ENCODE data around the gene CNTN1. TPM values are rescaled to one million over a fixed set of nuclear protein-coding genes. Genes with fewer than 3 reads are reported as not detected.

CNTN1 gene
- polyA plus RNA-seq, 1 donor from 2014 or later = 101 TPM

GRCh38 chr12:41089438-41089837 lies 397.2 kb downstream of the CNTN1 start:
- H3K9me3 ChIP-seq (ENCODE audit: low read length) = no peaks in the 10 kb centered on the region
- no peak overlapping the region for H3K27ac ChIP-seq (ENCODE audit: low read length)
- no peak overlapping the region for H3K9ac ChIP-seq (ENCODE audit: low read length)
- H3K27me3 ChIP-seq (ENCODE audit: insufficient read depth, low read depth, low read length) = no peaks in the 10 kb centered on the region
- TF ChIP-seq POLR2AphosphoS5 (IDR thresholded peaks at IDR 0.05) (no peak), REST (IDR thresholded peaks at IDR 0.05; ENCODE audit: borderline replicate concordance) (no peak), RAD21 (conservative IDR thresholded peaks at IDR 0.05) (no peak), MXI1 (conservative IDR thresholded peaks at IDR 0.05; ENCODE audit: poor library complexity, severe bottlenecking) (no peak), TAF1 (IDR thresholded peaks at IDR 0.05; ENCODE audit: low read depth) (no peak), SMC3 (conservative IDR thresholded peaks at IDR 0.05; ENCODE audit: poor library complexity) (no peak), CTCF (IDR thresholded peaks at IDR 0.05; ENCODE audit: poor library complexity, severe bottlenecking) (no peak), EZH2 (IDR thresholded peaks at IDR 0.05; ENCODE audit: borderline replicate concordance, insufficient read depth, low read length, poor library complexity, severe bottlenecking) (no peak)
- no peak overlapping the region for H3K4me2 ChIP-seq (ENCODE audit: low read length)
- no peak overlapping the region for H3K4me3 ChIP-seq (ENCODE audit: low read length)
- H3K9me2 ChIP-seq (ENCODE audit: insufficient read depth, low read length) = no peaks in the 10 kb centered on the region
- H2AFZ ChIP-seq (ENCODE audit: low read depth, low read length) = no peak overlapping the region
- no peaks in the 10 kb centered on the region for H3F3A ChIP-seq (ENCODE audit: insufficient read depth, low read length, poor library complexity, severe bottlenecking)
- no peaks in the 10 kb centered on the region for H4K20me1 ChIP-seq (ENCODE audit: insufficient read depth)
- H3K79me2 ChIP-seq (replicated peaks; ENCODE audit: insufficient read depth, low read length) = no peaks in the 10 kb centered on the region
- H3K36me3 ChIP-seq (ENCODE audit: insufficient read depth, low read length) = no peaks in the 10 kb centered on the region

- no peaks in the 10 kb centered on the region for H4K20me1 ChIP-seq (ENCODE audit: insufficient read depth)
- H3K4me3 ChIP-seq (ENCODE audit: low read length) = no peak overlapping the region
- H3K27me3 ChIP-seq (ENCODE audit: insufficient read depth, low read depth, low read length) = no peaks in the 10 kb centered on the region
- H3K9ac ChIP-seq (ENCODE audit: low read length) = no peak overlapping the region
- H3K9me2 ChIP-seq (ENCODE audit: insufficient read depth, low read length) = no peaks in the 10 kb centered on the region
- no peak overlapping the region for H2AFZ ChIP-seq (ENCODE audit: low read depth, low read length)
- no peak for TF ChIP-seq TAF1 (IDR thresholded peaks at IDR 0.05; ENCODE audit: low read depth)
- TF ChIP-seq MXI1 (conservative IDR thresholded peaks at IDR 0.05; ENCODE audit: poor library complexity, severe bottlenecking) = no peak
- TF ChIP-seq SMC3 (conservative IDR thresholded peaks at IDR 0.05; ENCODE audit: poor library complexity) = no peak
- TF ChIP-seq POLR2AphosphoS5 (IDR thresholded peaks at IDR 0.05) = no peak
- TF ChIP-seq RAD21 (conservative IDR thresholded peaks at IDR 0.05) = no peak
- TF ChIP-seq REST (IDR thresholded peaks at IDR 0.05; ENCODE audit: borderline replicate concordance) = no peak
- no peak for TF ChIP-seq EZH2 (IDR thresholded peaks at IDR 0.05; ENCODE audit: borderline replicate concordance, insufficient read depth, low read length, poor library complexity, severe bottlenecking)
- TF ChIP-seq CTCF (IDR thresholded peaks at IDR 0.05; ENCODE audit: poor library complexity, severe bottlenecking) = no peak
- no peaks in the 10 kb centered on the region for H3F3A ChIP-seq (ENCODE audit: insufficient read depth, low read length, poor library complexity, severe bottlenecking)
- no peaks in the 10 kb centered on the region for H3K79me2 ChIP-seq (replicated peaks; ENCODE audit: insufficient read depth, low read length)
- no peaks in the 10 kb centered on the region for H3K36me3 ChIP-seq (ENCODE audit: insufficient read depth, low read length)
- no peak overlapping the region for H3K4me2 ChIP-seq (ENCODE audit: low read length)
- no peak overlapping the region for H3K27ac ChIP-seq (ENCODE audit: low read length)
- no peaks in the 10 kb centered on the region for H3K9me3 ChIP-seq (ENCODE audit: low read length)
These were observed 399.9 kb downstream of the CNTN1 start for GRCh38 chr12:41092115-41092514.

Measured in neural cell (in vitro differentiated cells).